CD14-positive monocyte (primary cell): ENCODE data around the gene TALDO1. TPM values are rescaled to one million over a fixed set of nuclear protein-coding genes. Genes with fewer than 3 reads are reported as not detected.
A peak's percentile ranks its signal among the peaks of the same experiment; 100 is the strongest.

Source experiments
- DNase-seq, 3 donors: peaks; one replicate each; pipeline ENCODE4 v3.0.0-alpha.2; 2011 to 2022
- H2AFZ ChIP-seq: 2 replicates; pipeline ENCODE4 v1.6.0; 2012; ENCODE audit warnings: mild to moderate bottlenecking, low read depth, low read length, inconsistent platforms; ENCODE audit not compliant: insufficient read depth, poor library complexity, severe bottlenecking
- H3K27ac ChIP-seq, 2 donors: 1 replicate in 1 of 2; 2 replicates in 1 of 2; pipeline ENCODE4 v1.5.1; 2012 to 2013; ENCODE audit warnings: low read length in 2 of 2, control low read depth in 1 of 2, inconsistent platforms in 1 of 2, low read depth in 1 of 2, mild to moderate bottlenecking in 1 of 2
- H3K27me3 ChIP-seq, 2 donors: one replicate each; pipeline versions ENCODE4 v1.6.0 to v1.6.1; 2011 to 2013; ENCODE audit warnings: low read length in 2 of 2; ENCODE audit not compliant: control insufficient read depth in 2 of 2, insufficient read depth in 2 of 2
- H3K36me3 ChIP-seq, 2 donors: replicated peaks in 1 of 2; 1 replicate in 1 of 2; 2 replicates in 1 of 2; pipeline versions ENCODE4 v1.5.1 to v1.6.1; 2012 to 2013; ENCODE audit warnings: low read length in 2 of 2, control low read depth in 1 of 2, inconsistent platforms in 1 of 2, mild to moderate bottlenecking in 1 of 2; ENCODE audit not compliant: insufficient read depth in 2 of 2, control insufficient read depth in 1 of 2
- H3K4me1 ChIP-seq, 2 donors: 1 replicate in 1 of 2; 2 replicates in 1 of 2; pipeline versions ENCODE4 v1.5.1 to v1.6.1; 2012 to 2013; ENCODE audit warnings: low read length in 2 of 2, control low read depth in 1 of 2, inconsistent platforms in 1 of 2, mild to moderate bottlenecking in 1 of 2, moderate library complexity in 1 of 2; ENCODE audit not compliant: insufficient read depth in 2 of 2, control insufficient read depth in 1 of 2
- H3K4me2 ChIP-seq: replicated peaks from 2 replicates; pipeline ENCODE3; 2012; ENCODE audit warnings: low read length, moderate library complexity, mild to moderate bottlenecking; ENCODE audit not compliant: poor library complexity, severe bottlenecking; ENCODE audit errors: extremely low read depth
- H3K4me3 ChIP-seq, 3 experiments: fragments of 200-600 bp in 1 of 3; sonication (generic) in 1 of 3; replicated peaks in 1 of 3; 1 replicate in 2 of 3; 2 replicates in 1 of 3; pipeline ENCODE4 v1.5.1; 2011 to 2013; ENCODE audit warnings: low read length in 3 of 3, mild to moderate bottlenecking in 3 of 3, control low read depth in 2 of 3, low read depth in 2 of 3, inconsistent platforms in 1 of 3, moderate library complexity in 1 of 3
- H3K79me2 ChIP-seq: 2 replicates; pipeline ENCODE4 v1.6.0; 2012; ENCODE audit warnings: mild to moderate bottlenecking, control low read depth, inconsistent platforms, low read length, moderate library complexity; ENCODE audit not compliant: insufficient read depth
- H3K9ac ChIP-seq: 2 replicates; pipeline ENCODE4 v1.6.0; 2017; ENCODE audit warnings: low read length, mild to moderate bottlenecking; ENCODE audit not compliant: insufficient read depth, poor library complexity, severe bottlenecking
- H3K9me3 ChIP-seq, 2 donors: replicated peaks in 1 of 2; 1 replicate in 1 of 2; 2 replicates in 1 of 2; pipeline versions ENCODE4 v1.5.1 to v1.6.1; 2012 to 2013; ENCODE audit warnings: low read length in 2 of 2, control low read depth in 1 of 2; ENCODE audit not compliant: control insufficient read depth in 1 of 2, insufficient read depth in 1 of 2
- H4K20me1 ChIP-seq: 2 replicates; pipeline ENCODE4 v1.6.0; 2012; ENCODE audit warnings: mild to moderate bottlenecking, low read length, control low read depth, moderate library complexity; ENCODE audit not compliant: insufficient read depth
- H3K27ac Mint-ChIP-seq, 7 donors: one replicate each; pipeline ENCODE4 v1.8.0; 2020; ENCODE audit warnings: mild to moderate bottlenecking in 7 of 7, mixed read lengths in 7 of 7, moderate library complexity in 6 of 7, inconsistent platforms in 2 of 7
- H3K27me3 Mint-ChIP-seq, 3 donors: one replicate each; pipeline ENCODE4 v1.8.0; 2021 to 2022; ENCODE audit warnings: low read depth in 3 of 3, mild to moderate bottlenecking in 3 of 3, mixed read lengths in 3 of 3, moderate library complexity in 3 of 3, inconsistent platforms in 1 of 3
- H3K36me3 Mint-ChIP-seq, 2 donors: one replicate each; pipeline ENCODE4 v1.8.0; 2020; ENCODE audit warnings: mixed read lengths in 2 of 2, inconsistent platforms in 1 of 2, mild to moderate bottlenecking in 1 of 2
- H3K4me1 Mint-ChIP-seq: one replicate; pipeline ENCODE4 v1.8.0; 2020; ENCODE audit warnings: mild to moderate bottlenecking, mixed read lengths
- H3K4me3 Mint-ChIP-seq, 2 donors: one replicate each; pipeline ENCODE4 v1.8.0; 2020; ENCODE audit warnings: mild to moderate bottlenecking in 2 of 2, mixed read lengths in 2 of 2, moderate library complexity in 1 of 2
- H3K9me3 Mint-ChIP-seq, 7 donors: one replicate each; pipeline ENCODE4 v1.8.0; 2020 to 2022; ENCODE audit warnings: mixed read lengths in 7 of 7, mild to moderate bottlenecking in 6 of 7, moderate library complexity in 6 of 7, inconsistent platforms in 2 of 7
- WGBS: methylation state at CpG from one replicate; pipeline ENCODE4 v1.1.5; 2013; ENCODE audit warnings: missing lambda C conversion rate; ENCODE audit not compliant: insufficient coverage; 5-methylcytosine and 5-hydroxymethylcytosine counted together
- intact Hi-C, 2 donors: fragments of 100-400 bp; cut with micrococcal nuclease; formaldehyde crosslinking; loops; one replicate each; pipeline versions ENCODE4 v1.15.0 to v1.15.1; 2023
- polyA plus RNA-seq, 3 donors: library from polyadenylated mRNA; depleted of rRNA in 1 of 3; unstranded in 2 of 3; stranded (reverse) in 1 of 3; fragments of 300-500 nt in 2 of 3; fragments of >200 nt in 1 of 3; fragmentation: Illumina TruSeq in 2 of 3; gene quantifications; 1 replicate in 2 of 3; 2 replicates in 1 of 3; pipeline ENCODE4 v1.2.3, GENCODE V29; 2012 to 2021
- TF ChIP-seq, protein P1 (sequence below): fragments of 200-600 bp; IDR thresholded peaks from one replicate; pipeline ENCODE4 v1.8.0; 2022; ENCODE audit warnings: antibody characterized with exemption, mild to moderate bottlenecking

TALDO1 gene
- polyA plus RNA-seq, 3 donors, result 502 to 1,249 (median 1,224) TPM

DNA sequence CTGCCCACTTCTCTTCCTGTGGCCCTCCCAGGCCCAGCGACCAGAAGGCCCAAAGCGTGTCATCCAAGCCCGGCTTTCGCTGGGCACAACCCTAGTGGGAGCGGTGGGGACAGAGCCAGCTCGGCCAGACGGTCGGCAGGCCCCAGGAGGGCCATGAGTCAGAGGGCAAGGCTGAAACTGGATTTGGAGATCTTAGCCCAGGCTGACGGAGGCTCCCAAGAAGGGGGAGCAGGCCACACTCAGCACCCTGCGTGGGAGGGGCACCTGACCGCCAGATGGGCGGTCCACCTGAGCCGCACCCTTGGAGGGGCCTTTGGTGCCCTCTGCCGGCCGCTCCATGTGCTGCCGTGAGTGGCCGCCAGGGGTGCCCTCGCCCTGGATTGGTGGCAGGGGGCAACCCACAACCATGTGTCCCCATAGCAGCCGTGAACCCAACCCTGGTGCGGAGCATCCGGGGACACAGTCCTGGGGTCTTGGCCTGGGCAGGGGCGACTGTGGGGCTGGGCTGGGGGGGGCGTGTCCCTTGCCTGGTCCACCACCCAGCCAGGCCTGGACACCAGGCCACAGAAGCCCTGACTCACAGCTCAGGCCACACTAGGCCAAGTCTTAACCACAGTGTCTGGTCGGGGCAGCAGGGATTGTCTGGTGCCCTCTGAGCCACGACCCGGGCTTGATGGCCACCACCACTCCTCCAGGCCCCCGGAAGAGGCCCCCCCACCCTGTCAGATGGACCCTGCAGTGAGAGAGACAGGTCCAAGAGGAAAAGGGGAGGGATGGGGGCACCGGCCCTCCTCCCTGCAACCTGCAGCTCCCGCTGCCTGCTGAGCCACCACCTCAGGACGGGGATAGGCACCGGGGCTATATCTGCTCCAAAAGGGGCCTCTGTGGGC is 19.2 kb upstream of the TALDO1 start:
- H3K27ac Mint-ChIP-seq, result no peak overlapping the region
- peak overlapping the region; percentile 39 for H3K9ac ChIP-seq
- peaks cover 31 to 44% of the 10 kb centered on the region in 2 donors for H3K4me1 ChIP-seq
- H3K79me2 ChIP-seq, result no peaks in the 10 kb centered on the region
- H3K4me2 ChIP-seq, result no peak overlapping the region
- DNase-seq, result peak; percentile 57 to 69 (median 65)
- no peak overlapping the region for H2AFZ ChIP-seq
- H3K36me3 ChIP-seq, result no peaks in the 10 kb centered on the region
- TF ChIP-seq, protein P1, sequence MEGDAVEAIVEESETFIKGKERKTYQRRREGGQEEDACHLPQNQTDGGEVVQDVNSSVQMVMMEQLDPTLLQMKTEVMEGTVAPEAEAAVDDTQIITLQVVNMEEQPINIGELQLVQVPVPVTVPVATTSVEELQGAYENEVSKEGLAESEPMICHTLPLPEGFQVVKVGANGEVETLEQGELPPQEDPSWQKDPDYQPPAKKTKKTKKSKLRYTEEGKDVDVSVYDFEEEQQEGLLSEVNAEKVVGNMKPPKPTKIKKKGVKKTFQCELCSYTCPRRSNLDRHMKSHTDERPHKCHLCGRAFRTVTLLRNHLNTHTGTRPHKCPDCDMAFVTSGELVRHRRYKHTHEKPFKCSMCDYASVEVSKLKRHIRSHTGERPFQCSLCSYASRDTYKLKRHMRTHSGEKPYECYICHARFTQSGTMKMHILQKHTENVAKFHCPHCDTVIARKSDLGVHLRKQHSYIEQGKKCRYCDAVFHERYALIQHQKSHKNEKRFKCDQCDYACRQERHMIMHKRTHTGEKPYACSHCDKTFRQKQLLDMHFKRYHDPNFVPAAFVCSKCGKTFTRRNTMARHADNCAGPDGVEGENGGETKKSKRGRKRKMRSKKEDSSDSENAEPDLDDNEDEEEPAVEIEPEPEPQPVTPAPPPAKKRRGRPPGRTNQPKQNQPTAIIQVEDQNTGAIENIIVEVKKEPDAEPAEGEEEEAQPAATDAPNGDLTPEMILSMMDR, result peak; percentile 97
- H3K36me3 Mint-ChIP-seq, result no peaks in the 10 kb centered on the region
- peaks cover 8 to 35% of the 10 kb centered on the region in 2 donors for H3K27me3 ChIP-seq
- no peak overlapping the region for H3K27ac ChIP-seq
- H3K27me3 Mint-ChIP-seq, result peaks cover 22 to 49% (median 32%) of the 10 kb centered on the region in 3 donors
- H3K4me3 ChIP-seq, result no peak overlapping the region
- intact Hi-C loops, result no loop called here
- H4K20me1 ChIP-seq, result no peaks in the 10 kb centered on the region
- no peak overlapping the region for H3K4me3 Mint-ChIP-seq
- WGBS, result 33% methylated on average over 23 of the region's 31 CpGs
- peaks cover 0 to 7% (median 2%) of the 10 kb centered on the region in 7 donors for H3K9me3 Mint-ChIP-seq
- H3K9me3 ChIP-seq, result no peaks in the 10 kb centered on the region
- H3K4me1 Mint-ChIP-seq, result peaks cover 22% of the 10 kb centered on the region

DNA sequence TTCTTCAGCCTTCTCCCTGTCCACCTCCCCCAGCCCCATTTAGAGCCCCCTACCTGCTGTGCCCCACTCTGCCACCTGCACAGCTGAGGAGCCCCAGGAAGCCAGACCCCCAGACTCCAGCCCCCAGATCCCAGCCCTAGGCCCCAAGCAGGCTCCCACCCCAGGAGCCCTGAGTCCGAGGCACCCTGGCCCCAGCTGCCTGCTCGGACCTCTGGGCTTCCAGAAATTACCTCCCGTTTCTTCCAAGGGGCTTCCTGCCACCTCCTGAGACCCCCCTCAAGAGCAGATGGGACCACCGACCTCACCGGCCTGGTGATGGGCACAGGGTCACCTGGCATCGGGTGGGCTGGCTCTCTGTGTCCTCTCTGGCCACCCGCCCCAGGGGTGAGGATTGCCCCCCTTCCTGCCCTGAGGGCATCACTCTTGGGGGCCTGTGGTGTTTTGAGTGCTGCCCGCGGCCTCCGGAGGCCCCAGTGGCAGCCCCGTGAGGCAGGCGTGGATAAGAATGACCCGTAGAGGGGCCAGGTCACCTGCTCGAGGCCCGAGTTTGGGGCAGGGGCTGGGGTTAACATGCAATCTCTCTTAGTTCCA is 18.3 kb upstream of the TALDO1 start:
- peaks cover 20 to 43% (median 33%) of the 10 kb centered on the region in 3 donors for H3K27me3 Mint-ChIP-seq
- no peak overlapping the region for H3K4me3 Mint-ChIP-seq
- TF ChIP-seq, protein P1, result no peak
- H3K9me3 Mint-ChIP-seq, result peaks cover 0 to 5% (median 2%) of the 10 kb centered on the region in 7 donors
- H3K27me3 ChIP-seq, result peaks cover 8 to 35% of the 10 kb centered on the region in 2 donors
- H3K9ac ChIP-seq, result peak overlapping the region; percentile 39
- 81% methylated on average over 8 of the region's 15 CpGs for WGBS
- H3K36me3 Mint-ChIP-seq, result no peaks in the 10 kb centered on the region
- no peak overlapping the region for H3K27ac ChIP-seq
- H3K4me2 ChIP-seq, result peak overlapping the region; percentile 15
- no peak overlapping the region for H3K4me3 ChIP-seq
- no peaks in the 10 kb centered on the region for H3K79me2 ChIP-seq
- peaks cover 30 to 42% of the 10 kb centered on the region in 2 donors for H3K4me1 ChIP-seq
- H2AFZ ChIP-seq, result peak overlapping the region; percentile 59
- H3K36me3 ChIP-seq, result no peaks in the 10 kb centered on the region
- no peak overlapping the region for H3K27ac Mint-ChIP-seq
- DNase-seq, result no peak
- H3K4me1 Mint-ChIP-seq, result peaks cover 19% of the 10 kb centered on the region
- no peaks in the 10 kb centered on the region for H4K20me1 ChIP-seq
- H3K9me3 ChIP-seq, result no peaks in the 10 kb centered on the region
- intact Hi-C loops, result no loop called here
